EH (cell line): Measurements from ENCODE around the gene GNG13.

Source experiments
- DNase-seq: peaks from one replicate; pipeline ENCODE4 v3.0.0-alpha.2; 2015; ENCODE audit warnings: low read depth

GNG13 gene

DNA sequence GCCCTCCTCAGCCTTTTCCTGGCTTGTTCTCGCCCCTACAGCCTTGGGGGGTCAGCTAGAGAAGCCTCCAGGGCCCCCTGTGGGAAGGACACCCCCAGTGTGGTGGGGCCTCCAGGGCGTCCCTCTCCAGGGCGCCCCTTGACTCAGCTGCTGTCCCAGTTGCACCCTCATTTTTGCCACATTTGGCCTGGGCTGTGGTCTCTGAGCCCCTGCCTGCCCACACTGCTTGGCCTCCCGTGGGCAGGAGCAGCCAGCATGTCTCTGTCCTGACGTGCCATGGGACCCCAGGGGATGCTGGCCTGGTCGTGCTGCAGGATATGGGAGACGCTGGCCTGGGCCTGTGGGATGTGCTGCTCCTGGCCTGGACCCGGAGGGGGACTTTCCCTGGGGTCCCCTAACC is 7.1 kb downstream of the GNG13 start:
- no peak for DNase-seq

DNA sequence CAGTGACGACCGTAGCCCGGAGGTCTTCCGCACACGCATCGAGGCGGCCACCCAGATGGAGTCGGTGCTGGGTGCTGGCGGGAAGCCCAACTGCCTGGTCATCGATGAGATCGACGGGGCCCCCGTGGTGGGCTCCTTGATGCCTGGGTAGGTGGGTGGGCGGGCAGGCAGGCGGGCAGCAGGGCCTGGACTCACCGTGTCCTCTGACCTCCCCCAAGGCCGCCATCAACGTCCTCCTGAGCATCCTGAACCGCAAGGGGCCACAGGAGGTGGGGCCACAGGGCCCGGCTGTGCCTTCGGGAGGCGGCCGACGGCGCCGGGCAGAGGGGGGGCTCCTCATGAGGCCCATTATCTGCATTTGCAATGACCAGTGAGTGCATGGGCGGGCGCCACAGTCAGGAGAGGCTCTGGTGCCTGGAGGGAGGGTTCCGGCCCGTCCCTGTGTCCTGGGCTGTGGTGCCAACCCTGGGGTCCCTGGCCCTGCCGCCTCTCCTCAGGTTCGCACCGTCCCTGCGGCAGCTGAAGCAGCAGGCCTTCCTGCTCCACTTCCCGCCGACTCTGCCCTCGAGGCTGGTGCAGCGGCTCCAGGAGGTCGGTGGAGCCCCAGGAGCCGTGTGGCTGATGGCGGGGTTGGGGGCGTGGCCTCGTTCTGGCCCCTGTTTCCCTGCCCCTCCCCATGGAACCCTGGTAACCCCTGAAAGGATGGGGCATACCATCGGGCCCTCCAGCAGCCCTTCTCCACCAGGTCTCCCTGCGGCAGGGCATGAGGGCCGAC is 8.1 kb downstream of the GNG13 start:
- no peak for DNase-seq

DNA sequence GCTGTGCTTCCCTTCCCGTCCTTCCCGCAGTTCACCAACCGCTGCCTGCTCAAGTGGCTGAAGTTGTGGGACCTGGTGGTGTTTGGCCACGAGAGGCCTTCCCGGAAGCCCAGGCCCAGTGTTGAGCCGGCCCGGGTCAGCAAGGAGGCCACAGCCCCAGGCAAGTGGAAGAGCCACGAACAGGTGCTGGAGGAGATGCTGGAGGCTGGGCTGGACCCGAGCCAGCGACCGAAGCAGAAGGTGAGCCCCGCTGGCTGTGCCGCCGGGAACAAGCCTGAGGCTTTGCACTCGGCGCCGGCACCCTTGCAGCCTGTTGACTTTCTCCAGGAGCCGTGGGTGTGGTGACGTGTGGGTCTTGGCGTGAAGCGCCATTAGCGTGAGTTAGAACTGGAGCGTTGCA is 9.4 kb downstream of the GNG13 start:
- DNase-seq: no peak

DNA sequence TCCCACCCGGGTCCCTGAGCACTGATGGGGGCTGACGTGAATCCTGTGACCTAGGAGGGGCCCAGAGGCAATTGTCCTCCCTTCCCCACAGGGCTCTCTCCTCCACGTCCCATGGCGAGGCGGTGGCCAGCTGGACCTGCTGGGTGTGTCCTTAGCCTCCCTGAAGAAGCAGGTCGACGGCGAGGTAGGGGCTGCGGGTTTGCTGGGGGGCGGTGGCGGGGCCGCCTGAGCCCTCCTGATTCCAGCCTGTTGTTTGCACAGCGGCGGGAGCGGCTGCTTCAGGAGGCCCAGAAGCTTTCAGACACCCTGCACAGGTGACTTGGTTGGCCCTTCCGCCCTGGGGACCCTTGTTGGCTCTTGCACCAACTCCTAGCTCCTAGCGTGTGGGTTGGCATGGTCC is 10.4 kb downstream of the GNG13 start:
- no peak for DNase-seq

DNA sequence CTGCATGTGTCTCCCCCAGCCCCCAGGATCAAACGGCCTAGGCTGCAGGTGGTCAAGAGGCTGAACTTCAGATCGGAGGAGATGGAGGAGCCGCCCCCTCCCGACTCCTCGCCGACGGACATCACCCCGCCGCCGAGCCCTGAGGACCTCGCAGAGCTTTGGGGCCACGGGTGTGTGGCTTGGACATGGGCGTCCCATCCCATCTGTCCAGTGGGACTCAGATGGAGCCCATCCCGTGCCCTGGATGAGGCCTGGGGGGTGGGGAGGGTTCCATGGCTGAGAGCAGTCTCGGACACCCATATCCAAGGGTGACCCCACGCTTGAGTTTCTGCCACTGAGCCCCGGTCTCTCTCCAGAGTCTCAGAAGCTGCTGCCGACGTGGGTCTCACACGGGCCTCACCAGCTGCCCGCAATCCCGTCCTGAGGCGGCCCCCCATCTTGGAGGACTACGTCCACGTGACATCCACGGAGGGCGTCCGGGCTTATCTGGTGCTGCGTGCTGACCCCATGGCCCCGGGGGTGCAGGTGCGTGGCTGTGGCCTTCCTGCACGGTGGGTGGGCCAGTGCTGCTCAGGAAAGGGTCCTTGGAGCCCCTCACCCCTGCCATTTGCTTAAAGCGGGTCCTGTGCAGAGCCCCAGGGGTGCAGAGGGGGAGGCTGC is 11.2 kb downstream of the GNG13 start:
- no peak for DNase-seq

DNA sequence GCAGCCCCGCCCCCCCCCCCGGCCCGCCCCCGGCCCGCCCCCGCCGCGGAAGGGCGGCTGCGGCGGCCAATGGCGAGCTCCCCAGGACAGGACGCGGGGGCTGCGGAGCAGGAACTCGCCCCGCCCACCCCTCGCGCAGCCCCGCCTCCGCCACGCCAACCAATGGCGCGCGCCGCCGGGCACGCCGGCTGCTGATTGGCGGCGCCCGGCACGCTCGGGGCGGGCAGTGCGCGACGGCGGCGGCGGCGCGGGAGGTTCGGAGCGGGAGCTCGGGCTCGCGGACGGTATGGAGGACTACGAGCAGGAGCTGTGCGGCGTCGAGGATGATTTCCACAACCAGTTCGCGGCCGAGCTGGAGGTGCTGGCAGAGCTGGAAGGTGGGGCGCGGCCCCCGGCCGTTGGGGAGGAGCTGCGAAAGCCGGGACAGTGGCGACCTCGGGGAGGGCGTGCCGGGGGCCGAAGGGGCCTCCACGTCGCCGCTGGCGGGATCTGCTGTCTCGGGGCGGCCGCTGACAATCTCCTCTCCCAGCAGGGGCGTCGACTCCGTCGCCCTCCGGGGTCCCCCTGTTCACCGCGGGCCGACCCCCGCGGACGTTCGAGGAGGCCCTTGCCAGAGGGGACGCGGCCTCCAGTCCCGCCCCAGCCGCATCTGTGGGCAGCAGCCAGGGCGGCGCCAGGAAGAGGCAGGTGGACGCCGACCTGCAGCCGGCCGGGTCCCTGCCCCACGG is 12.0 kb downstream of the GNG13 start, which contains the start of gene CHTF18:
TSS of gene CHTF18 (plus strand) at position 222 of the 728 bp plus-strand sequence. CDS start at position 287, 65 bp downstream.
- peak; percentile 91 for DNase-seq

DNA sequence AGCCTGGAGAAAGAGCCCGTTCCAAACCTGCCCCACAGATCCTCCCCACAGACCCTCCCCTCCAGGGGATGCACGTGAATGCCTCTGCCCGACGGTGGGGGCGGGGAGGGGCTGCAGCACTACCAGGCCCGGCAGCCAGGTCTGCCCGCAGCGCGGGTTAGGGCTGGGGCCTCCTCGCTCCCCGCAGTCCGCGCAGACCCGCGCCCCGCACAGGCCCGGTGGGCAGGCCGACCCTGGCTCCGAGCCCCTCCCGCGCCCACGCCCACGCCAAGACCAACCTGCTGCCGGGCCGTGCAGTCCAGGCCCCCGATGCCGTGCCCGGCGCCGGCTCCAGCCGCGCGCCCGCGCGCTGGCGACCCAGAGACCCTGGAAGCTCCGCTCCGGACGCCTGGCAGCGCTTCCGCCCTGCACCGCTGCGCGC is 12.5 kb downstream of the GNG13 start, which contains the start of gene RPUSD1:
TSS of gene RPUSD1 (minus strand) at position 404 of the 421 bp plus-strand sequence. CDS start 644 bp downstream, outside the sequence.
- no peak for DNase-seq

DNA sequence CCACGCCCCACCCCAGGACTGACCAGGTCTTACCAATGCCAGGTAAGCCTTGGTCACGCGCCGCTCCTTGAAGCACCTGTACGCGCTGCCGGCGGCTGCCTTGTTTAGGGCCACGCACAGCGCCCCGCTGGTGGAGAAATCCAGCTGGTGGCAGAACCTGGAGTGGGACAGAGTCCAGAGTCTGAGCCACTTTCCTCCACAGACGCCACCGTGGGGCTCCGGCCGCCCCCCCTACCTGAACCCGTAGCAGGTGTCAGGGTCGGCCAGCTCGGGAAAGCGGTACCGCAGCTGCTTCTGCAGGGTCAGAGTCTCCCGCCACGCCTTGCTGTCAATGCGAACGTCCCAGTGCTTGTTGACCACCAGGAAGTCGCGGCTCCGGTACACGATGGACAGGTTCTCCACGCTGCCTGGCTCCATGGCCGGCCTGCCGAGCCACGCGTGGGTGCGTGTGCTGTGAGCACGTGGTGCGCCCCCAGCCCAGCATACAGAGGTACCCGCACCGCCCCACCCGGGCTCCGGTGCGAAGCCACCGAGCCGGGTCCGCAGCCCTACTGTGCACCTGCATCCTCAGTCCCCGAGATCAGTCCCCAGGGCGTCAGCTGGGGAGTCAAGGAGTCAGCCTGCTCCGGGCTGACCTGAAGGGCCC is 13.1 kb downstream of the GNG13 start:
- no peak for DNase-seq

DNA sequence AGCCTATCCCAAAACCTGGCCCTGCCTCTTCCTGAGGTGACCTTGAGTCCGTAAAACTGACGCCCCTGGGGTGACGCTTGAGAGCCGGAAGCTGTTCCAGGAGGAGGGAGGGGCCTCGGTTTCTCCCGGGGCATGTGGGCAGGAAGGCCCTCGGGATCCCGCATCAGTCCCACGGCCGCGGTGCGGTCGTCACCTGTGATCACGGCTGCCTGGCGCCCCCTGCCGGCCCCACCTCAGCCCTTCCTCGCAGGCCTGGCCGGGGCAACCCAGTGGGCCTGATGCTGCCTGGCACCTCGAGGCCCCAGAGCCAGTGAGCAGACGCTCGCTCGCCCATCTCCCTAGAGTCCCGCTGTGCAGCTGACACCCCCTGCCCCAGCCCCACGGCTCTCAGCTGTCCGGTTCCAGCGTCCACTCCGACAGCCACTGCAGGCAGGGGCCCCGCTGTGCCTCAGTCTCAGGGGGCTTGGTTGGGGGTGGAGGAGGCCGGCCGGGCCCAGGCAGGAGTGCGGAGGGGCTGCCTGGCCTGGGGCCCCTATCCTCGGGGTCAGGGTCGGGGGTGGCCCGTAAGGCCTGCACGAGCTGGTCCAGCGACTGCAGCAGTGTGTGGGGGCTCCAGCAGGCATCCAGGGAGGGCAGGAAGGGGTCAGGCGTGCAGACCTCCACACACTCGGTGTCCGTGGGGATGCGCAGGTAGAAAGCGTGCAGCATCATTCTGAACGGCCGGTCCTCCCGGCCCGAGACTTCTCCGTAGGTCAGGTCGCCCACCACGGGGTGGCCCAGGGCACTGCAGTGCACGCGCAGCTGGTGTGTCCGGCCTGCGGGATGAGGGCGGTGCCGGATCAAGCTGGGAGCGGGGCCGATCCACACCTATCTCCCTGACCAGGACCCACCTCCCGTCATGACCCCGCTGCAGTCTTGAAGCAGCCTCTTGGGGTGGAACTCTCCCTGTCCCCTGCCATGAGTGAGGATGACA is 14.7 kb downstream of the GNG13 start:
- peak; percentile 56 for DNase-seq

DNA sequence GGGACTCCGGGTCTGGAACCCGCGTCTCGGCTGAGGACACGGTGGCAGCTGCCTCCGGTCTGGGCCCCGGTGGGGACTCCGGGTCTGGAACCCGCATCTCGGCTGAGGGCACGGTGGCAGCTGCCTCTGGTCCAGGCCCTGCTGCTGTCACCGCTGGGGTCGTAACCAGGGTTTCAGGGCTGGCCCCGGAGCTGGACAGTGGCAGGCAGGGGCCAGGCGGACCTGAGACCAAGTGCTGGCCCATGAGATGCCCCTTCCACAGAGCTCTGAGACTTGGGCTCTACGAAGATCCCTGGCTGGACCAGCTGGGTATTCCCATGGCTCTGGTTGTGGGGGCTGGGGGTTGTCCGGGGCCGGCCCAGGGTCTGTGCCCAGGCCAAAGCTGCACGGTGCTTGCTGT is 16.1 kb downstream of the GNG13 start:
- no peak for DNase-seq

DNA sequence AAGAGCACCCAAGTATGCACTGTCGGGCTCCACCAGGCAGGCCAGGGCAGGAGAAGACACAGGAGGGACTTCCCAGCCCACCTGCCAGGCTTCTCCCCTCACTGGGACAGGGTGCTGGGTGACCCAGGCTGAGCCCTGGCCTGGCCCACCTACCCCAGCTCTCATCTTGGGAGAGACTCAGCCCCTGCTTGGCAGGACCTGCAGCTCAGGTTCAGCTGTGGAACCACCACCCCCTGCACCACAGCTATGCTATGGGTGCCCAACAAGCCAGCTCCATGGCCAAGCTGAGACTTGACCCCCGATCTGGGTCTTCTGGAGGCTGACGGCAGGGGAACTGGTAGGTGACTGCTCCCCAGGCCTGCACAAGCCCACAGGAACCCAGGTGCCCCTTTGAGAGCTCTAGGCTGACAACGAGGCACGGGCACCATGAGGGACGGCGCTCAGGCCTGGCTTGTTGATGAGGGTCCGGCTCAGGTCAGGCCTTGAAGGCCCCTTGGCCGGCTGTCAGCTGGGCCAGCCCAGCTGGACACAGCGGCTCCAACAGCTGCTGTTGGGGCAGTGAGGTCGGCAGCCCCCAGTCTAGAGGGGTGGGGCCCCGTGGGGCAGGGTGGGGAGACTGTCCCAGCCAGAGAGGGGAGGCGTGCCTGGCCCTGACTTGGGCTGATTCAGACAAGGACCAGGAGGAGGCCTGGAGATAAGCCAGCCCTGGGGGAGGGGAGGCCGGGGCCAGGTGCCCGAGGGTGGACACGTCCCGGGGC is 17.0 kb downstream of the GNG13 start:
- no peak for DNase-seq

DNA sequence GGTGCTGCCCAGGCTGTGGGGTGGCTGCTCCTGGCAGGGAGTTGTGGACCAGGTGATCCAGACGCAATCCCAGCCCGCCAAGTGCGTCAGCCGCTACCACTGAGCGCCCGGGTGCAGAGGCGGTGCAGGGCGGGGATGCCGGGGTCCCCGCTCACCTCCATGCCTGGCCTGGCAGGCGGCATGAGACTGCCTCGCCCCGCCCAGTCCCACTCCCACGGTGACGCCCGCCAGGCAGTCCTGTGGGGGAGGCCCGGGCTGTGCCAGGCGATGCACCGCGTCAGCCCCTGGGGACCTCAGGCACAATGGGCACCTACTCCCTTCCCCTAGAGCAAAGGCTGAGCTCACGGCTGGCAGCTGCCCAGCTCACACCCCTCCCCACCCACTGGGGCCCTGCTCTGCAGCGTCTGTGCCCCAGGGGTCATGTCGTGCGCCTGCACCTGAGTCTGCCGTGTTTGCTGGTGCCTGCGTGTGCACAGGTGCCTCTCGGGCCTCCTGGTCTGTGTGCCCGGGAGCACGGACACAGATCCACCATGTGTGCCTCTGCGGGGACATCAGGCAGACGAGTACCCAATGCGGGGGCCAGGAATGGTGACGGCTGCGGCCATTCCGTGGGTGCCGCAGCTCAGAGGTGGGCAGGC is 17.6 kb downstream of the GNG13 start:
- DNase-seq: no peak

DNA sequence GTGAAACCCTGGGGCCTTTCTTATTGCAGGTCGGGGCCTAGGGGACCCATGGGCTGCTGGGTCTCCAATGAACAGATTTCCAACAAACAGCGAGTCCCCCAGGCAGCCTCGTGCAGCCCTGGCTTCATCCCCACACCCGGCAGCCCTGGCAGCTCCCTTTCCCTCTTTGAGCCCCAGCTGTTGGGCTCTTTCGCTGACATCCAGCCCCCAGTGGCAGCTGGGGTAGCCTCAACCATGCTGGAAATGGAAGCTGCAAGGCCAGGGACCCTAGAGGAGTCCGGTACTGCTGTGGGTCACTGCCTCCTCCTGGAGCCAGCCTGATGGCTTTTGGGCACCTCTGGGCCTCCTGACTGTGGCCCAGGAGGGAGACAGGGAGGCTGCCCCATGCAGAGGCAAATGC is 18.3 kb downstream of the GNG13 start:
- no peak for DNase-seq

DNA sequence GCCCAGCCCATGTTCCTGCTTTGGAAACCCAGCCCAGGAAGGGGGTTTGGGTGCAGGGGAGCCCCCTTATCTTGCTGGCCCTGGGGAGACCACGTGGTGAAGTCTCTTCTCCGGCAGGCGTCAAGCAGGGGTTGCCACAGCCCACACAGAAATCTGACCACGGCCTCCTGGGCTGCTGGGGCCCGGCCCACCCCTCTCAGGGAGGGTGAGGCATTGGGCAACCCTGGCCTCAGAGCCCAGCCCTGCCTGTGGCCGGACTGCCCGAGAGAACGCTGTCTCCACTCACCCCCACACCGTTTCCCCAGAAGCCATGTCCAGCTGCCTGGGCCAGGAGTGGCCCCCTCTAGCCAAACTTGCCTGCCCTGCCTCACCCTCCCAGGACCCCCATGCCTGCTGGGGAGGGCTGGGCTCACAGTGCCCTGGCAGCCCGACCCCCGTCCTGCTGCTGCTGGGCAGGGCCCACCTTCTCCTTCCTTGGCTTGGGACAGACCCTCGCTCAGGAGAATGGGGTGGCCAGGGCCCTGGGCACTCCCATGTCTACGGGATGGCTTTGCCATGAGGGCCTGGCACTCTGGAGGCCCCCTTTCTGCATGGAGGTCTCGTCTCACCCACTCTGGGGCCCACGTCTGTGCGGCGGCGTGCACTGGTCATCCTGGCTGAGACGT is 19.1 kb downstream of the GNG13 start:
- no peak for DNase-seq

DNA sequence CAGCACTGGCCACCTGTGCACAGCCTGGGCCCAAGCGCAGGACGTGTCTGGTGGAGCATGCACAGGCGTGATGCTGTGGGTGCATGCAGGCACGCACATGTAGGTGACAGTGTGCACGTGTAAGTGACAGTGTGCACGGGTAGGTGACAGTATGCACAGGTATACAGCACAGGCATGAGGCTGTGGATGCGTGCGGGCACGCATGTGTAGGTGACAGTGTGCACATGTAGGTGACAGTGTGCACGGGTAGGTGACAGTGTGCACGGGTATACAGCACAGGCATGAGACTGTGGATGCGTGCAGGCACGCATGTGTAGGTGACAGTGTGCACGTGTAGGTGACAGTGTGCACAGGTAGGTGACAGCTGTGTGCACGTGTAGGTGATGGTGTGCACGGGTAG is 20.2 kb downstream of the GNG13 start:
- DNase-seq: no peak

DNA sequence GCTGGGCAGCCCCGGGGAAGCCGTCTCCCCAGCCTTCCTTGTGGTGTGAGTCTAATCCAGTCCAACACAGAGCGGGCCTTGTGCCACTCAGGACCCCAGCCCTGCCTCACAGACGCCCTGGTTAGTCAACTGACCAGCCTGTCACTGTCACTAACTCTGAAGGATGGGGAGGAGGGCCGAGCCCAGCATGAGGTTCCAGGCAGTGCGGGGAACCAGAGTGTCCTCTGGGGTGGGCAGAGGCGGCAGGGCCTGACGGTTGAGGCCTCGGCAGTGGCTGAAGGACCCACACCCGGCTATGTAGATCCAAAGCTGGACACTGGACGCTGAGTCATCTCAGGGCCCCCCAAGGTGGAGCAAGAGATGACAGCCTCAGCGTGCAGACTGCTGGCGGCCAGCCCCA is 21.0 kb downstream of the GNG13 start:
- DNase-seq: no peak

DNA sequence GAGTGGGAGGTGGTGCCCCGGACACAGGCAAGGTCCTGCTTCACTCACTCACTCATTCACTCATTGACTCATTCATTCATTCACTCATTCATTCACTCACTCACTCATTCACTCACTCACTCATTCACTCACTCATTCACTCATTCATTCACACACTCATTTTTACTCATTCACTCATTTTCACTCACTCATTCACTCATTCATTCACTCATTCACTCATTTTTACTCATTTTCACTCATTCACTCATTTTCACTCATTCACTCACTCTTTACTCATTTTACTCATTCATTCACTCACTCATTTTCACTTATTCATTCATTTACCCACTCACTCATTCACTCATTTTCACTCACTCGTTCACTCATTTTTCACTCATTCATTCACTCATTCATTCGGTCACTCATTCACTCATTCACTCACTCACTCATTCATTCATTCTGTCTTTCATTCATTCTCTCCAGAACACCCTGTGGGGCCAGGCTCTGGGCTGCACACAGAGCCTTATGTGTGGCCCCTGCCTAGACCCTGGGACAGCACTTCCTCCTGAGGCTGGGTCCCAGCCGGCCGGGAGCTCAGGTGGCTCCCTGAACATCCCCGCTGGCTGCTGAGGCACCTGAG is 21.5 kb downstream of the GNG13 start:
- no peak for DNase-seq

DNA sequence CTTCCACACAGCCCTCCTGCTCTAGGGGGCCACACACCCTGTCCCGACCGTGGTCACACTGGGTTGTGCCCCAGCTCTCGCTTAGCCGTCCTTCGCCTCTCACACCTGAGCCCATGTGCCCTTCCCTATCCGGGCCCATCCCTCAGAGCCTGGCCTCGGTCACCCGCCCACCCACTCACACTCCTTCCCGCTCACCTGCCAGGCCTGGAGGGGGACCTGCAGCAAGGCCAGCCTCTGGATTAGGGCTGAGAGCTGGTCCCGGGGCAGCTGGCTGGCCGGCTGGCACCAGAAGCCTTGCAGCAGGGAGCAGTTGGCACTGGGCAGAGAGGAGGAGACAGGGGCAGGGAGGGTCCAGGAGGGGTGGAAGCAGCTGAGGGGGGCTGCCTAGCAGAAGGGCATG is 22.1 kb downstream of the GNG13 start:
- DNase-seq: no peak

DNA sequence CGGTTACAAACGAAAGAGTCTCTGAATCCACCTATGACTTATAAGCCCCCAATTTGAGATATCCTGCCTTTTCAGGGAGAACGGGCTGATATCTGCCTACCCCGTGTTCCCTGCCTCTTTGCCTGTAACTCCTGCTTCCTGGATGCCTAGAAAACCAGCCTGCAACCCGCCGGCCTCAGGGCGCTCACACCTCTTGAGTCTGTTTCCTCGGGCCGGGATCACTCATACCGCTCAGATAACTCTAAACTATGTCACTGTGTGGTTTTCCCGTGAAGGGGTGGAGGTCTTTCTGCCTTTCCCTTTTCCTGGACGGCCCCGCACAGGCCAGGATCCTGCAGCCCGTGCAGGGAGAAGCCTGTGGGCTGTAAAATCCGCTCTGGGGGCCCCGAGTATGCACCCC is 22.7 kb downstream of the GNG13 start:
- DNase-seq: peak; percentile 53
